Measurements from ENCODE around the gene ELAC2.
"Not testable (repeated sequence)": the region's sequence is repeated elsewhere in the genome, so short reads cannot be mapped to it uniquely, and the experiment has no call there.

ELAC2 gene

DNA sequence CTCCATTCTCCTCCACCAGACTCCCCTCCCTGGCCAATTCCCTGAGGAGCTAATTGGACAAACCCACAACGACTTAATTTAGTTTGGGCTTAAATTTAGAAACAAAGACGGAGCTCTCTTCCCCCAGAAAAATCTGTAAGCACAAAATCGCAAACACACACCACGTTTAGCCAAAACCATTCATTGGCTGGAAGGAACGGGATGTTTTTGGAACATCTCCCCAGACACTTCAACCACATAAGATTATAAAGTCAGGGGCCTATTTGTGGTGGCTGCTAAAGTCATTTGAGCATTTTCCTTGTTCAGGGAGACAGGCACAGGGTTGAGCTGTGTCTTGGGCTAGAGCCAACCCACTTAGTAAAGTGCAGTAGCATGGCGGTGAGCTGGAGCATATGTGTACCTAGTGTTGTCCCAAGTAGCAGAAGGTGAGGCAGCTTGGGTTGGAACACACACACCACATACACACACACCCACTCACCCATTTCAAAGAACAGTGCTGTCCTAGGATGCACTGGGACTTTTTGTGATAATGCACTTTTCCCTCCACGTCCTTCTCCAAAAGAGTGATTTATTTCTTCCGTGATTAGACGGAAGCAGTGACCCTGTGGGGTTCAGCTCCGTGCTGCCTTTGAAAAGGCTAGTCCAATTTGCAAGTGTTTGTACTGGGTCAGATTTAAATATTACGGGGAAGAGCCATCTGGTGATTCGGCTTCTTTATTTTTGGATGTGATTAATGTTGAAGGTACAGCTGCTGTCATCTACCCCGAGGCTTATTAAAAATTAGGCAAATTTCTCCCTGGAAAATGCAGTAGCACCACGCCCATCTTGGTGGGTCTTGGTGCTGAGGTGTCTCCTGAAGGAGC lies 32.2 kb downstream of the ELAC2 start:
- DNase-seq, result no peak

- DNase-seq, result no peak
Measured at GRCh38 chr17:12983991-12984884, 33.6 kb downstream of the ELAC2 start.

- DNase-seq, result no peak
Measured at GRCh38 chr17:12982224-12982623, 35.6 kb downstream of the ELAC2 start.

- no peak for DNase-seq
Measured at GRCh38 chr17:12979826-12980500, 37.9 kb downstream of the ELAC2 start.

DNA sequence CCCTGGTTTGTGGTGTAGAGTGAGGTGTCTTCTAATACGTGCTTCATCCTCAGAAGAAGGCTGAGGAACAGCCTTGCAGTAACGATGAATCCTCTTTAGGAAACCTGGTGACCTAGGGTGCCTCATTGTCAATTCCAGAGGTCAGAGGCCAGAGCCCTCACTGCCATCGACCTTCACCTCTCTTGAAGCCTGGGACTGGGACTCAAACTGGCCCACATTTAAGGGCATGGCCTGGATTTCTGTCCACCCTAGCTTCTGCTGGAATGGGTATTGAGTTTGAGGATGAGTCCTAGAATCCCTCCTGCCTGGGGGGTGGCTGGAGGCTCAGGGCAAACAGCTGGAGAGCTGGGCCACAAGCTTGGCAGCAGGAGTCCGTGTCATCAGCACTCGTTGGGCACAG lies 38.6 kb downstream of the ELAC2 start:
- no peak for DNase-seq

DNA sequence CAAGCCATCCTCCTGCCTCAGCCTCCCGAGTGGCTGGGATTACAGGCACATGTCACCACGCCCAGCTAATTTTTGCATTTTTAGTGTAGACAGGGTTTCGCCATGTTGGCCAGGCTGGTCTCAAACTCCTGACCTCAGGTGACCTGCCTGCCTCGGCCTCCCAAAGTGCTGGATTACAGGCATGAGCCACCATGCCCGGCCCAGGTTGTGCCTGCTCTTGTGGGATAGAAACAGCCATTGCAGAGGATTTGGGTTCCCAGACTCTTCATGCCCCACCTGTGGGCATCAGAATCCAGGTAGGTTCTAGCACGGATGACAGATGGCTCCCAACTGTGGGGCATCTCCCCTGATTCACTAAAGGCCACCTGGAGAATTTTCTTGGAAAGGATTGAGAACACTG lies 39.0 kb downstream of the ELAC2 start:
- not testable (repeated sequence) for DNase-seq

DNA sequence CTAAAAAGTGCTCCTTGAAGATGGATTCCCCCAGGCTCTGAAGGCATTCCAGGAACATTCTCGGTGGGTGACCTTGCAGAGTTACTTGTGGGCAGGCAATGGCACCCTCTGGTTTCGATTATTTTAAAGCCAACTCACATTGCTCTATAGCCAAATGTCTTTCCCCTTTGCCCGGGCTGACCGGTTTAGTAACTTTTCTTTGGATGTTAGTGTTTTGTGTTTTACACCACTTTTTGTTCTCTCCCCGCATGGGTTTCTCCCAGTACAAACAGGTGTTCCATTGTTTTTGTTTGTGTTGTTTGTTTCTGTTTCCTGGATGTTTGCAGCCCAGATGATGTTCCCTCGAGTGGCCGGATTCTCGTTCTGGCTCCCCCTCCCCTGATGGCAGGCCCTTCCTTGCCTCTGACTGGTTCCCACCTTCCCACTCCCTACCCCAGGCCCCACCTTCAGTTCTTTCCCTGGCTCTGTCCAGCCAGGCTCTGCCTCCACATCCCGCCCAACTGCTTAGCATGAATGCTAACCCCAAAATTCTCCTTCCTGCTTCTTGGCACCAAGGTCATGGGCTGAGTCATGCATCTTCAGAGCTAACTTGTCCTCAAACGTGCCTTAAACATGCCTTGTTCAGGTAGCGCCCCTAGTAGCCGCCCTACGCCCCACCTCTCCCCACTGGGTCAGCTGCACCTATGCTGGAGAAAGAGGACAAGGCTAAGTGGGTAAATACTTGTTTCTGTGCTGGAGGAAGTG lies 40.6 kb downstream of the ELAC2 start:
- DNase-seq, result no peak

GRCh38 chr17:12974005-12974531 lies 43.8 kb downstream of the ELAC2 start:
- no peak for DNase-seq

GRCh38 chr17:12973496-12974004 lies 44.3 kb downstream of the ELAC2 start:
- no peak for DNase-seq

DNA sequence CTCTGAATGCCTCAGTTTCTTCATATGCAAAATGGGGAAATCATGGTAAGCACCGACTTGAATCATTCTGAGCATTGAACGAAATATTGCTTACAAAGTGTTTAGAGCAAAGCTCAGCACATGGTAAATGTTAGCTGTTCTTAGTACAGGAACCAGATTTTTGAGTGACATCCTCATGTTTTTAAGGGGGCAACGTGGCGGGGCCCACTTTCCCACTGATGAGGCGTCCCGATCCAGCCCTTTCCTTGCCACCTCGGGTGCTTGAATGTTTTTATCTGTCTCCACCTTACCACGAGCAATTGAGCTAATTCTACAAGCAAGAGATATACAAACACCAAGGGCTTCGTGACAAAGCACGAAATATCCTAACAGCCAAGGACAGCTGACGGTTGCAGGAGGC lies 49.9 kb downstream of the ELAC2 start:
- no peak for DNase-seq

DNA sequence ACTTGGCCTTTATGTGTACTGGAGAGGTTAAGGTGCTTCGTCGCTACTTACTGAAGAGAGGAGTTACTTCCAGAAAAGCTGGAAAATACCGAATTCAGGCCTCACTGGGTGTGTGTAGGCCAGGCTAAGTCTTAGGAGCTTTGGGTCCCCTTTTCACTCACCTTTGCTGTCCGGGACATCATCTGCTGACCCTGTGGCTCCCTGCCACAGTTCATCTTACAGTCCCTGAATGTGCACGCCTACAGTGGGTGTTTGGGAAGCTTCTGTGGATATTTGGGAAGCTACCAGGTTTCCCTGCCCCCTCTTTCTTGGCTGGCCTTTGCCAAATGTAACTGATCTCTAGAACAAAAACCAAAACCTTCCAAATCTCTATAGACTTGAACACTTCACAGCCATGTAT lies 51.4 kb downstream of the ELAC2 start:
- DNase-seq, result no peak

- no peak for DNase-seq
Measured at GRCh38 chr17:12965988-12966387, 51.8 kb downstream of the ELAC2 start.

GRCh38 chr17:12964840-12965239 lies 53.0 kb downstream of the ELAC2 start:
- DNase-seq, result no peak

GRCh38 chr17:12964162-12964561 lies 53.7 kb downstream of the ELAC2 start:
- DNase-seq, result no peak

GRCh38 chr17:12963505-12963904 lies 54.3 kb downstream of the ELAC2 start:
- no peak for DNase-seq

DNA sequence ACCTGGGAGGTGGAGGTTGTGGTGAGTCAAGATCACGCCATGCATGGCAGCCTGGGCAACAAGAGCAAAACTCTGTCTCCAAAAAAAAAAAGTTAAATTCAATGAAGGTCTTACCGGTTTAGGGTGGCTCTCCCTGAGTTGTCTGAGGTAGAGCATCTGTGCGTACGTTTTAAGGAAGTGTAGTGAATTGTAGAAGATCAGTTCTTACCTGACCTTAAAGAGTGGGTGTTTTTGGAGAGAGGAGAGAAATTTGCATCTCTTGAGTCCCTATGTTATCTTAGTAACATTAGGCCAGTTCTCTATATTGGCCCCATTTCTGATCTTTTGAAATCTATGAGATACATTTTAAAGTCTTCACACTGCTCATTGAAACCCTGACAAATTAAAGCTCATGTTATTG lies 56.2 kb downstream of the ELAC2 start:
- DNase-seq, result no peak

DNA sequence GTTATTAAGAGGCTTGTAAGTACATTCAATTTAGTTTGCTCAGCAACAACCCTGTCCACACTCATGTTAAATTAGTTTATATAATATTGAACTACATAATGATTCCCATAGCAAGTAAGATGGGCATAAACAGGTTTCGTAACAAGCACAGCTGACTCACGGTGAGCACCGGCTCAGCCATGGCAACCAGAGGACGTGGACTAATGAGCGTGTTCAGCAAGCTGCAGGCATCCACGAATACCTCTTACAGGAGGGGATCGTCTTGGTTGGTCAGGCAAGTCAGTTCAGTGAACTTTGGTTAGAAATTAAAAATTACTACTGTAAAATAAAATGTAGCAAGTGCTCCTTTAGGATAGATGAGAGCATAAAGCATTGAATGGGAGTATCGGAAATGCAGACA lies 58.4 kb downstream of the ELAC2 start:
- DNase-seq, result no peak

DNA sequence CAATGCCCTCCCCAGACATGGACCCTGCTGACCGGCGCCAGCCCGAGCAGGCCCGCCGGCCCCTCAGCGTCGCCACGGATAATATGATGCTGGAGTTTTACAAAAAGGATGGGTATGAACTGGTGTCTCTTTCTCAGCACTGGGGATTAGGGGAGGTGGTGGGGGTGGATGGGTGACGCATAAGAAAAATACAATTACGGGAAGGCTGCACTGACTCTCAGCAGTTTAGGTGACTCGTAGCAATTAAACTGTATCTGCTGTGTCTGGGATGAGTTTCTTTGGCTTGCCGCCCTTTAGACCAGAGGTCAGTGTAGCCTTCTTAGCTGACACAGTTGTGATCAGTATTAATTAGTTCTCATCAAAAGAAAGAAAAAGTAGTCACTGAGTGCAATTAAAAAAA lies 59.0 kb downstream of the ELAC2 start:
- DNase-seq, result no peak

DNA sequence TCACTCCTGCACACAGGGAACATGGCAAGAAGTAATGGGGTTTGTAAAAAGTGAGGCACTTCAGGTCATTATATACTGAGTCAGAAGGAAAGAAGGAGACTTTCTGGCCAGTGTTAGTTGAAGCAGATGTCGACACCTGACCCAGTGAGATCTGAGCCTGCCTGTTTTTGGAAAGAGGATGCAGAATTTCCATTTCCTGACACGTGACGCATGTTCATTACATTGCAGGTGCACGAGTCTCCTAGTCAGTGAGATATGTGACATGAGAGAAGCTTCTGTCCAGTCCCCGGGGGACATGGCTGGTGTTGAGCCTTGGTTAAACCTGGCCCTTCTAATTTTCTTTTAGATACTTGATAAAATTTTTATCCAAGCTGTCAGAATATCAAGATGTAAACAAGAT lies 62.3 kb downstream of the ELAC2 start:
- DNase-seq, result no peak

DNA sequence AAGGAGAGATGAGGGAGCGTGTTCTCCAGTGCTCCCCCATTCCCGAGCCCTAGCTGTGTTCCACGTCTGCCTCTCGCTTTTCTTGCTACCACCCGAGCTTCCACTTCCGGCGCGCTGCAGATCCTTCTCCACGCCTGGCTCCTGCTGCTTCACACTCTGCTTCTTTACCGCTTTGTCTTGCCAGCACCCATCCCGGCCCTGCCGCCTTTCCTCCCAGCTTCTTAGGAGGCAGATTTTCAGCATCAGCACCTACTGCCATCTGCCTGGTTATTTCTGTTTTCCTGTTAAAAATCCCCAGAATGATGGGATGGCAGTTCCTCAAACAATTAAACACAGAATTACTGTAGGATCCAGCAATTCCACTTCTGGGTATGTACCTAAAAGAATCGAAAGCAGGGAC lies 64.7 kb downstream of the ELAC2 start:
- DNase-seq, result no peak

DNA sequence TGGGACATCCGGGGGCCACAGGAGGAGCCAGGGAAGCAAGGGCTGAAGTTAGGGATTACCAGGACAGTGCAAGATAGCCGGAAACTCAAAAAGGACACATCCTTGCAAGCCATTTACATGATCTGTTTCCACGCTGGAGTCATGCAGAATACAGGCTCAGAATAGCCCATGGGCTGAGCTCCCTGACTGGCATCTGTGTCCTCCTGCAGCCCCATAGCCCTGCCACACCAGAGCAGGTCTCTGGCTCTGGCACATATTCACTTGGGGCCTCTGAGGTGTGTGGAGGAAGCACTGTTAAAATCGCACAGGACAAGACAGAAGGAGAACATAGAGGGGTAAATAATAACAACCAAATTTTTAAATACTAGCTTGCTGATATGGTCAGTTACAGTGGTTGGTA lies 65.8 kb downstream of the ELAC2 start:
- DNase-seq, result no peak

DNA sequence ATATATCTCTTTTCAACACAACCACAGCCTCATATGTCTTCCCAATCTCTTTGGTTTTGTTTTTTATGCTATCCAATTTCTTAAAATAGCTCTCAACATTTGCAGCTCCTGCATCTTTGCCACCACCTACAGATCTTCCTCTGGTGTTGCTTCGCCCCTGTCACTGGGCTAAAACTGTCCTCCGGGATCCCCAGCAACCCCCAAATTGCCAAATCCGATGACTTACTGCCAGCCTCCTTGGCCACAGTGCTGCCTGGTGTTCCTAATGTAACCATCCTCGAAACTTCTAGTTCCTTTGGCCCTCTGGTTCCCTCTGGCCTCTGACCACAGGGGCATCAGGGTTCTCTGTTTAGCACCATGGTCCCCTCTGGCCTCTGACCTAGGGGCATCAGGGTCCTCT lies 70.8 kb downstream of the ELAC2 start:
- no peak for DNase-seq
